Breast epithelium (tissue), 3 donors: ENCODE data around the gene FGF4.

ENCODE experiments used
- CTCF ChIP-seq, 3 donors: fragments of 450-650 bp; IDR thresholded peaks; one replicate each; pipeline ENCODE4 v1.5.1; 2016 to 2017; ENCODE audit warnings: antibody characterized with exemption in 3 of 3, mild to moderate bottlenecking in 3 of 3, moderate library complexity in 3 of 3
- POLR2A ChIP-seq: fragments of 450-650 bp; IDR thresholded peaks from one replicate; pipeline ENCODE4 v1.6.1; 2016; ENCODE audit warnings: antibody characterized with exemption, mild to moderate bottlenecking, moderate library complexity

DNA sequence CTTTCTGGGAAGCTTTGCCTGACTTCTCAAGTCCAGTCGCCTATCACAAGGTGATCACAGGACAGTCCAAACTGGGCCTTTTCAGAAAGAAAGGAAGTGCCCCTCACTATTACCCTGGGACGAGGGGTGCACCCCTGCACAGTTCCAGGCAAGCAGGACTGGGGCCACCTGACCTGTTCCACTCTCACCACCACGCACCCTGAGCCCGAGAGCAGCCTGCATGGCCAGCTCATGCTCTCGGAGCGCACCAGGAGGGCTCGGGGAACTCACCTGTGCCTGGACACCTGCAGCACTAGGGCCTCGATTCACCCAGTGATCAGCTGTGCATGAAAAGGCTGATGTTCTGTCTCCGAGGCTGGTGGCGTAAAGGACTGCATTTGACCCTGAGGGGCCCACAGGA, 12.8 kb upstream of the FGF4 start:
- TF ChIP-seq POLR2A (no peak), CTCF (IDR thresholded peaks at IDR 0.05) (no peak)
